ENCODE data around the gene RHBDD3. TPM values are rescaled to one million over a fixed set of nuclear protein-coding genes. Genes with fewer than 3 reads are reported as not detected.

RHBDD3 gene
- total RNA-seq, 1 donor from 2014 or later, result 24.0 TPM

DNA sequence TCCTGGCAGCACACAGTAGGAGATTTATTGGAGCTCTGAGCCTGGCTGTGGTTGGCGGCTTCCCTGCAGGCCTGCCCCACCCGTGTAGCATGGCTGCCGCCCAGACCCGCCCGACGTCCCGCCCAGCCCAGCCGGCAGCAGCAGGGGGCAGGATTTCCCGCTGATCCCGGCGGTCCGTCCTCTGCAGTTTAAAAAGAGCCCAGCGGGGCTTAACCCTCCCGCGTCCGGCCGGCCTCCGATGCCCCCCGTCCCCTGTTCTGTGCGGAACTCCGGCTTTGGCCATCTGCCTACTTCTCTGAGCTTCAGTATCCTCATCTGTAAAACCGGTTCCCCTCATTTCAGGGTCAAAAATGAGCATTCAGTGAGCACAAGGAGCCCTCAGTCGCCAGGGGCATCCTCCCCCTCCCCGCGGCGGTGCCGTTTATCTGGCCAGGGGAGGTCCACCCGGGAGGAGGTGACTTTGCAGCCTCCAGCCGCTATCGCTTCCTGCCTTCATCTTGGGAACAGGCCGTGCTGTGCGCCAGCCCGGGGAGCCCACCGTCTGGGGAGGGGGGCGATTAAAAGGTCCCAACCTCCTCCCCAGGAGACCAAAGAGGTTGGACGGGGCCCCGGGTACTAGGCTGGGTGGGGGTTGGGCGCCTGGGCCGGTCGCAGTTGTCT, 38.5 kb upstream of the RHBDD3 start, which contains the start of gene GAS2L1:
Gene GAS2L1 (plus strand): TSS at position 476 of the 660 bp plus-strand sequence. CDS start 1,456 bp downstream, outside the sequence.
- DNase-seq (ENCODE audit: low spot score), result peak; percentile 75

DNA sequence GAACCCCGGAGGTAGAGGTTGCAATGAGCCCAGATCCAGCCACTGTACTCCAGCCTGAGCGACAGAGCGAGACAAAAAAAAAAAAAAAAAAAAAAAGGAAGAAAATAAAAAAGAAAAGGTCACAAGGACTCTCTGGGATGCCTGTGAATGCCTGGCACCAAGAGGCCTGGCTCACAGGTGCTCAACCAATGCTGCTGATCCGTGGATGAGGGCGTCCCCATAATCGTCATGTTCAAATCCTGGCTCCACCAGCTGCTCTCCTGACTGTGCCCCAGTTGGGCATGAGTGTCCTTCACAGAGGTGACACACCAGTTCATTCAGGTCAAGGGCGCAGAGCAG, 38.0 kb upstream of the RHBDD3 start:
- no peak for DNase-seq (ENCODE audit: low spot score)

GRCh38 chr22:29302681-29303465, 35.1 kb upstream of the RHBDD3 start:
- no peak for DNase-seq (ENCODE audit: low spot score)

GRCh38 chr22:29302402-29302680, 34.6 kb upstream of the RHBDD3 start:
- DNase-seq (ENCODE audit: low spot score), result no peak

DNA sequence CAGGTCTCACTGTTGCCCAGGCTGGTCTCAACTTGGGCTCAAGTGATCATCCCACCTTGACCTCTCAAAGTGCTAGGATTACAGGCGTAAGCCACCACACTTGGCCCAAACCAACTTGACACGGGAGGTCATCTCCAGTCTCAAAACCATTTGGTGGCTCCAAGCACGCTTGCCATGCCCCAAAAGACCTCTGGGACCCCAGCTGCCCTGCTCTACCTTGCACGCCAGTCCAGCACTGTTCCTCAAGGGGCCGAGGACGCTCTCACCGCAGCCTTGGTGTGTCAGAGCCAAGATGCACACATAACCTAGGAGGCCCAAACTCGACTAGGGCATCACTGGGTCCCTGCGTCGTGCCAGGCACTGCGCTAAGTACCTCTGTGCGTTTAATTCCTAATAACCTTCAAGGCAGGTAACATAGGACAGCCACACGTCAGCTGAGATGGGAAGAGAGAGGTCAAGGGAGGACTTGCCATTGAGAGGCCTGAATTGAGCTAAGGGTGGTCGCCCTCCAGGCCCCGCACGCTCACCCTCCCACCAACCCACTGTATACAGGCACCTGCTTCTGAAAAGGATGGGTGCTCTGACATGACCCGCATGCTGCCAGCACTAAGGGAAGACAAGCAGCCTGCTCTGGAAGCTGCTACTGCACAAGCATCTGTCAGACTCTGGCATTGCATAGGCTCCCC, 34.1 kb upstream of the RHBDD3 start:
- no peak for DNase-seq (ENCODE audit: low spot score)

DNA sequence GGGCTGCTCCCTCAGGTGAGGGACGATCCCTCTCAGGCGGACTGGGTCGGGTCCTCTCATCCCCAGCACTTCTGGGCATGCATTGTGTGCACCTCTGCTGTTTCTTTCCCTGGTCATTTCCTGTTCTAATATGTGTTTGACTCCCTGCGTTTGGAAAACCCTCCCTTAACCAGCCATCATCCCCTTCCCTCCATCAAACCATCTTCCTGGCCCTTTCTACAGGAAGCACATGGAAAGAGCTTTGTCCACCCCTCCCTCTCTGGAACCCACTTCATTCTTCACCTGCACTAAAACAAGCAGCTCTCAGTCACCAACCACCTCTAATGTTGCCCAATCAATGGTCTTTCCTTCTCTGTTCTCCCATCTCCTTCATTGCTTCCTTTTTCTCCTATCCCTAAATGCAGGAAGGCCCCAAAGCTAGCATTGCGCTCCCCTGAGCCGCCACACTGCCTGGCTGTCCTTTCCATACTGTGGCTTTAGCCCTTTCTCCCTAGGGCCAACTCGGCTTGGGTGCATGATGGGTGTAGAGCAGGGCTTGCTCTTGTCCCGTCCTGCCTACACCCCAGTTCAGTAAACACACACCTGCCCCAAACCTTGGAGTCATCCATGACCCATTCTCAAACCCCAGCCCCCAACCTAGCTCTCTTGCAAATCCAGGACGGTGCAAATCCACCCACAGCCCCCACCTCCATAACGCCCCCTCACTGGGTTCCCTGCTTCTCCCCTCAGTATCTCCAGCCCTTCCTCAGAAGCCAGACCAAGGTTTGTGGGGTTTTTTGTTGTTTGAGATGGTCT, 33.2 kb upstream of the RHBDD3 start:
- DNase-seq (ENCODE audit: low spot score), result no peak

- DNase-seq (ENCODE audit: low spot score), result no peak
Observed at GRCh38 chr22:29300467-29300806, 32.7 kb upstream of the RHBDD3 start.

DNA sequence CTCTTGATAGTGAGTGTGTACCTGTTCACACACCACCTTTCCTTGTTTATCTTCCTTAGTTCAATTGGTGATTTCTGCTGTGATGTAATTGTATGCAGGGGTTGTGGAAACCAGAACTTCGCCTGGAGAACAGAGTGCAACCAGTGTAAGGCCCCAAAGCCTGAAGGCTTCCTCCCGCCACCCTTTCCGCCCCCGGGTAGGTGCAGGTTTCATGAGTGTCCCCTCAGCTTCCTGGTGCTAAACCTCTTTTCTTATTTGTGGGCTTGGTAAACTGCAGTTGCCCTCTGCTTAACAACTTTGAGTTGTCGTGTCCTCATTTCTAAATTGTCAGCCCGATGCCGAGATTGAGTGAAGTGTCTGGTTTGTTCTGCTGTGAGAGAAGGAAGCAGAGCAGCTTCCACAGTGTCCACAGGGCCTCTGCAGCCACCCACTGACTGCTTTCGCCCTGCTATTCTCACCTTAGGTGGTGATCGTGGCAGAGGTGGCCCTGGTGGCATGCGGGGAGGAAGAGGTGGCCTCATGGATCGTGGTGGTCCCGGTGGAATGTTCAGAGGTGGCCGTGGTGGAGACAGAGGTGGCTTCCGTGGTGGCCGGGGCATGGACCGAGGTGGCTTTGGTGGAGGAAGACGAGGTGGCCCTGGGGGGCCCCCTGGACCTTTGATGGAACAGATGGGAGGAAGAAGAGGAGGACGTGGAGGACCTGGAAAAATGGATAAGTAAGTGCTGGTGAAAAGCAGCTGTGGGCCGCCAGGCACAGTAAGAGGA, 31.5 kb upstream of the RHBDD3 start:
- DNase-seq (ENCODE audit: low spot score), result no peak

DNA sequence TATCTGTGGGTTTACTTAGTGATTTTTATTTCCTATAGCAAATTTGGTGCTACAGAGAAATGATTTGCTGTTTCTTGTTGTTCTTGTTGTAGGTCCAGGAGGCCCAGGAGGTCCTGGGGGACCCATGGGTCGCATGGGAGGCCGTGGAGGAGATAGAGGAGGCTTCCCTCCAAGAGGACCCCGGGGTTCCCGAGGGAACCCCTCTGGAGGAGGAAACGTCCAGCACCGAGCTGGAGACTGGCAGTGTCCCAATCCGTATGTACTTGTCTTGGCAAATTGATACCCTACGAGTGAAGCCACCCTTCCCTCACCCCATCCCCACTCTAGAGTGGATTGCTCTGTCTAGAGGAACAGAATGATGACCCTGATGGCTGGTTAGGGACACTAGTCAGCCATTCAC, 30.9 kb upstream of the RHBDD3 start:
- DNase-seq (ENCODE audit: low spot score), result no peak

GRCh38 chr22:29292379-29292778, 24.6 kb upstream of the RHBDD3 start:
- no peak for DNase-seq (ENCODE audit: low spot score)

GRCh38 chr22:29291215-29291614, 23.4 kb upstream of the RHBDD3 start:
- DNase-seq (ENCODE audit: low spot score), result no peak

DNA sequence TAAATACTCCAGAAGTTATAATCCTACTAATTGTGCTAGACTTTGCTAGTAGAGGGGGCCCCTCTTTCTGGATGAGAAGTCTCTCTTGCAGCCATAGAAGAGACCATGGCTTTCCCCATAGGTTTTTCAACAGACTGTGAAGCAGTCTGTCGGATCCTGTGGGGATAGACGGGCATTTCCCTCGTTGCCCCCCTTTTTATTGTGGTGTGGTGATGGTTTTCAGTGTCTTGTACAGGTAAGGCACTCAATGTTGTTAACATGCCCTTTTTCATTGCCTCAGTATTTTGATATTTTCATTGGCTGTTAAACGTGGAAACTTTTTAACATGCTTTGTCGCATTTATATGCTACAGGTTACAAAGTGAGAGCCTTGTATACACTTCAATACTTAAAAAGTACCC, 22.3 kb upstream of the RHBDD3 start:
- no peak for DNase-seq (ENCODE audit: low spot score)

- no peak for DNase-seq (ENCODE audit: low spot score)
Observed at GRCh38 chr22:29288837-29289236, 21.1 kb upstream of the RHBDD3 start.

- no peak for DNase-seq (ENCODE audit: low spot score)
Observed at GRCh38 chr22:29284196-29284595, 16.4 kb upstream of the RHBDD3 start.

DNA sequence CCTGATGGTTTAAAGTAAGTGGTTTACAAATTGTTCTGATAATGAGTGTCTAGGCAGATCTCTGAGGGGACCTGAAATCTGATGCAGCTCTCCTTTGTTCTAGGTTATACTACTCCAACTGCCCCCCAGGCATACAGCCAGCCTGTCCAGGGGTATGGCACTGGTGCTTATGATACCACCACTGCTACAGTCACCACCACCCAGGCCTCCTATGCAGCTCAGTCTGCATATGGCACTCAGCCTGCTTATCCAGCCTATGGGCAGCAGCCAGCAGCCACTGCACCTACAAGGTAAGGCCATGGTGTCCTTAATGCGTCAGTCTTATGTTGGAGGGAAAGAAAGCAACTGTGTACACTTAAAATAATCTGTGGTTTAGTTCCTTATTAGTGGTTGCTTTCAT, 10.1 kb upstream of the RHBDD3 start:
- no peak for DNase-seq (ENCODE audit: low spot score)

DNA sequence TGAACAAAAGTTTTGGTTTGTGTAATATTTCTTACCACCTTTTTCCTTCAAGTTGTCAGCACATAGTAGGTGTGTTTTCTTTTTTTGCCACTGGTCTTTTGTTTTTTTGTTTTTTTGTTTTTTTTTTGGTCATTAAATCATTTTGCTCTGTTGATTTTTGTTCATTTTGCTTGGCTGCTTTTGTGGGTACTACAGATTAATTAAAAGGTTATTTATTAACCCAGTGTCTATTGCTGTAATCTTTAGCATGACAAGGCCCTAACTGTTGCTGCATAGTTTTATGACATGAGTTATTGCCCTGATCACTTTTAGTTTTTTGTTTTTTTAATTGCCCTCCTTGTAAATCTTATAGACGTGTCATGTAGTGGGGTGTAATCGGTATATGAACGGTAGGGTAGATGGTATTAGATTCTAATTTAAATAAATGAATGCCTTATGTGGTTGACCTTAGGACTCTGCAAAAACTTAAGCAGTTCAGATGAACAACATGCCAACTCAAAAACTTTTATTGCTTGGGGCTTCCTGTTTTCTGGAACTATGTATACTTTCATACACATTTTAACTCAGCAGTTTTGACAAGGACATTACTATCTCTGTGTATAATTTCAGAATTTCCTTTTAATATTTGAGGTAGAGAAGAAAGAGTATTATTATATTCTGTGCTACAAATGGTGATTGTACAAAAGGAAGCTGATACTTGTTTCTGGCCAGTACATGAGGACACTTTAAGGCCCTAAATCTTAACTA, 8.2 kb upstream of the RHBDD3 start:
- DNase-seq (ENCODE audit: low spot score), result no peak

- DNase-seq (ENCODE audit: low spot score), result no peak
Observed at GRCh38 chr22:29275167-29275566, 7.4 kb upstream of the RHBDD3 start.

GRCh38 chr22:29272624-29273023, 4.8 kb upstream of the RHBDD3 start:
- no peak for DNase-seq (ENCODE audit: low spot score)

DNA sequence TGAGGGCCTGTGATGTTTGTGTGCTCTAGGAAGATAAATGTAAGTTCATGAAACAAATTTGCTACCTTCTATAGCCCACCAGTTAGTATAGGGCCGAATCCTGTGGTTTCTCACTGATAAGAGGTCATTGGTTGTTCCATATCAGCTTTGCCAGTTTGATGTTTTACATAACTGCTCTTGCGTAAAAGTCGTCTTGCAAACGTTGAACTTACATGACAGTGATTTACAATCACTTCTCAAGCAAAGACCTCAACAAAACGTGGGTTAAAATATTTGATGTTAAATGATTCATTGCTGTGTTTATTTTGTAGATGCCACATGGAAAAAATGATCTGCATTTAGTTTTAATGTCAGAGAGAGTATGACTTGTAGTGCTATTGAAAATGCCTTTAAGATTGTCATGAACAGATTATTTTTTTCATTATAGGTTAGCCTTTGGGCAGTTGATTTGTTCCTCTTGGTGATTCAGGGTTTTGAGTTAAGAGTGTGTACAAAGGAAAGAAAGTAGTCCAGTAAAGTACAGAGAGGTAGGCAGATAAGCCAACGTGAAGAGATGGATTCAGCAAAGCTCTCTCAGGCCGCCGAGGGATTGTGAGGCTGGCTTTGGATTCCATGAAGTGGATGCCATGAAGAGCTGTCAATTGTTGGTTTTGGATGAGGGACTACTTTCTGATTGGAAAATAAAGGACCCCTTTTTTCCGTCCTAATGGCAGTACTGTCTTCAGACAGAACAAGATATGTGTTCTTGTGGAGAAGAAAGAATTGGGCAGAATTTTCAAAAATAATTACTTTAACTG, 2.9 kb upstream of the RHBDD3 start:
- DNase-seq (ENCODE audit: low spot score), result no peak
